Testis (tissue), 3 donors: ENCODE measurements around the gene ADAMTS18. TPM values are rescaled to one million over a fixed set of nuclear protein-coding genes. Genes with fewer than 3 reads are reported as not detected.
"Not testable (repeated sequence)": the region's sequence is repeated elsewhere in the genome, so short reads cannot be mapped to it uniquely, and the experiment has no call there.

Experiments used
- DNase-seq: peaks from one replicate; pipeline ENCODE4 v3.0.0-alpha.2; 2019
- H3K27ac ChIP-seq, 2 donors: fragments of 200-600 bp; sonication (generic); one replicate each; pipeline ENCODE4 v1.5.1; 2019
- H3K27me3 ChIP-seq: fragments of 200-600 bp; sonication (generic); one replicate; pipeline ENCODE4 v1.5.1; 2019
- H3K36me3 ChIP-seq: fragments of 200-600 bp; sonication (generic); one replicate; pipeline ENCODE4 v1.5.1; 2017; ENCODE audit warnings: low read depth; ENCODE audit errors: missing control alignments
- H3K4me1 ChIP-seq: fragments of 200-600 bp; sonication (generic); one replicate; pipeline ENCODE4 v1.5.1; 2019
- H3K4me3 ChIP-seq, 2 donors: fragments of 200-600 bp; sonication (generic); one replicate each; pipeline ENCODE4 v1.5.1; 2017 to 2019
- H3K9me3 ChIP-seq: fragments of 200-600 bp; sonication (generic); one replicate; pipeline ENCODE4 v1.5.1; 2017
- CTCF ChIP-seq, 3 experiments: fragments of 450-650 bp in 2 of 3; fragments of 200-600 bp in 1 of 3; sonication (generic) in 1 of 3; IDR thresholded peaks; one replicate each; pipeline ENCODE4 v1.5.1; 2016 to 2019; ENCODE audit warnings: antibody characterized with exemption in 3 of 3, mild to moderate bottlenecking in 2 of 3, moderate library complexity in 1 of 3
- POLR2A ChIP-seq: fragments of 450-650 bp; IDR thresholded peaks from one replicate; pipeline ENCODE4 v1.6.1; 2017; ENCODE audit warnings: antibody characterized with exemption, mild to moderate bottlenecking, moderate library complexity
- WGBS, 2 donors: methylation state at CpG; one replicate each; pipeline ENCODE4 v1.1.5; 2018; 5-methylcytosine and 5-hydroxymethylcytosine counted together
- intact Hi-C: fragments of 100-400 bp; cut with DNase I; formaldehyde crosslinking; loops from one replicate; pipeline ENCODE4 v1.15.1; 2023; ENCODE audit warnings: low total_unique reads
- polyA plus RNA-seq: library from polyadenylated mRNA; stranded (reverse); fragments of 350-450 nt; fragmentation: Illumina TruSeq; extraction: RNeasy Lipid Tissue Mini Kit (QIAGEN cat#74804); gene quantifications from one replicate; pipeline ENCODE4 v1.2.3, GENCODE V29; 2014; ENCODE audit warnings: low read depth, low replicate concordance; ENCODE audit not compliant: insufficient read depth
- total RNA-seq, 2 donors: library from RNA; depleted of rRNA; stranded (reverse); fragments of >200 nt; gene quantifications; one replicate each; pipeline ENCODE4 v1.2.3, GENCODE V29; 2016

ADAMTS18 gene
- total and polyA plus RNA-seq, 3 donors from 2014 or later, result 0.65 to 3.4 (median 1.1) TPM

GRCh38 chr16:77469634-77470033 lies 34.8 kb upstream of the ADAMTS18 start:
- H3K27me3 ChIP-seq, result no peaks in the 10 kb centered on the region
- H3K36me3 ChIP-seq, result no peaks in the 10 kb centered on the region
- H3K4me3 ChIP-seq, result no peak overlapping the region
- WGBS, 2 donors, result 59 to 60% methylated on average over 3 of the region's 3 CpGs
- H3K4me1 ChIP-seq, result no peaks in the 10 kb centered on the region
- no peak for TF ChIP-seq POLR2A
- no peak for TF ChIP-seq CTCF (IDR thresholded peaks at IDR 0.05)
- H3K27ac ChIP-seq, result no peak overlapping the region
- DNase-seq, result no peak
- intact Hi-C loops, result no loop called here
- no peaks in the 10 kb centered on the region for H3K9me3 ChIP-seq

GRCh38 chr16:77468831-77469230 lies 34.0 kb upstream of the ADAMTS18 start:
- 24 to 33% methylated on average over 3 of the region's 3 CpGs for WGBS, 2 donors
- intact Hi-C loops, result no loop called here
- no peak for TF ChIP-seq POLR2A

GRCh38 chr16:77467821-77468335 lies 33.0 kb upstream of the ADAMTS18 start:
- 63 to 72% methylated on average over 6 of the region's 6 CpGs for WGBS, 2 donors
- no peak for DNase-seq
- TF ChIP-seq POLR2A, result no peak
- TF ChIP-seq CTCF (IDR thresholded peaks at IDR 0.05), result no peak
- H3K36me3 ChIP-seq, result no peaks in the 10 kb centered on the region
- no peak overlapping the region for H3K27ac ChIP-seq
- no peak overlapping the region for H3K4me3 ChIP-seq
- H3K4me1 ChIP-seq, result no peaks in the 10 kb centered on the region
- no peaks in the 10 kb centered on the region for H3K9me3 ChIP-seq
- intact Hi-C loops, result no loop called here
- no peaks in the 10 kb centered on the region for H3K27me3 ChIP-seq

More at GRCh38 chr16:77468831-77469230, 34.0 kb upstream of the ADAMTS18 start:
- H3K27me3 ChIP-seq, result no peaks in the 10 kb centered on the region
- no peak overlapping the region for H3K4me3 ChIP-seq
- no peaks in the 10 kb centered on the region for H3K9me3 ChIP-seq
- no peaks in the 10 kb centered on the region for H3K36me3 ChIP-seq
- H3K27ac ChIP-seq, result no peak overlapping the region
- H3K4me1 ChIP-seq, result no peaks in the 10 kb centered on the region
- no peak for DNase-seq

GRCh38 chr16:77463659-77464058 lies 28.8 kb upstream of the ADAMTS18 start:
- intact Hi-C loops, H3K27me3 ChIP-seq, H3K9me3 ChIP-seq, H3K4me1 ChIP-seq, H3K27ac ChIP-seq, H3K4me3 ChIP-seq, H3K36me3 ChIP-seq, DNase-seq: not testable (repeated sequence)
- 98 to 100% methylated on average over 4 to 5 of the region's 5 CpGs for WGBS, 2 donors

GRCh38 chr16:77462894-77463293 lies 28.1 kb upstream of the ADAMTS18 start:
- no peak for DNase-seq
- Histone ChIP-seq H3K36me3 (no peaks in the 10 kb centered on the region), H3K4me3 (no peak overlapping the region), H3K4me1 (no peaks in the 10 kb centered on the region), H3K9me3 (no peaks in the 10 kb centered on the region), H3K27me3 (no peaks in the 10 kb centered on the region), H3K27ac (no peak overlapping the region)
- intact Hi-C loops, result no loop called here
- WGBS, 2 donors, result 54 to 71% methylated on average over 3 of the region's 3 CpGs
- TF ChIP-seq CTCF (IDR thresholded peaks at IDR 0.05) (no peak), POLR2A (no peak)

- no peaks in the 10 kb centered on the region for H3K27me3 ChIP-seq
- 68 to 71% methylated on average over 3 of the region's 3 CpGs for WGBS, 2 donors
- H3K36me3 ChIP-seq, result no peaks in the 10 kb centered on the region
- no peak overlapping the region for H3K27ac ChIP-seq
- no peak for DNase-seq
- intact Hi-C loops, result no loop called here
- H3K9me3 ChIP-seq, result no peaks in the 10 kb centered on the region
- TF ChIP-seq POLR2A, result no peak
- no peak for TF ChIP-seq CTCF (IDR thresholded peaks at IDR 0.05)
- no peak overlapping the region for H3K4me3 ChIP-seq
- no peaks in the 10 kb centered on the region for H3K4me1 ChIP-seq
Measured at GRCh38 chr16:77459534-77460254, 24.9 kb upstream of the ADAMTS18 start.
